Ramos (cell line): Measurements from ENCODE around the gene RAB11FIP3.
"Not testable (repeated sequence)": the region's sequence is repeated elsewhere in the genome, so short reads cannot be mapped to it uniquely, and the experiment has no call there.

Experiments
- in situ Hi-C: fragments of 300-500 bp; cut with MboI; formaldehyde crosslinking; loops from one replicate; pipeline ENCODE4 v1.14.3; 2022; ENCODE audit warnings: low sequenced_read_pairs; ENCODE audit not compliant: unreplicated experiment

RAB11FIP3 gene

GRCh38 chr16:425082-425718, at the start of gene RAB11FIP3:
Gene RAB11FIP3 (plus strand): TSS chr16:425649. CDS start chr16:426007, 358 bp downstream.
- in situ Hi-C loops: no loop called here

- in situ Hi-C loops: no loop called here
These were observed 49.3 kb upstream of the RAB11FIP3 start for GRCh38 chr16:375927-376816.

GRCh38 chr16:376817-377418, 48.5 kb upstream of the RAB11FIP3 start:
- in situ Hi-C loops: no loop called here

GRCh38 chr16:377419-377951, 48.0 kb upstream of the RAB11FIP3 start:
- in situ Hi-C loops: no loop called here

GRCh38 chr16:378113-378820, 47.2 kb upstream of the RAB11FIP3 start:
- in situ Hi-C loops: not testable (repeated sequence)

DNA sequence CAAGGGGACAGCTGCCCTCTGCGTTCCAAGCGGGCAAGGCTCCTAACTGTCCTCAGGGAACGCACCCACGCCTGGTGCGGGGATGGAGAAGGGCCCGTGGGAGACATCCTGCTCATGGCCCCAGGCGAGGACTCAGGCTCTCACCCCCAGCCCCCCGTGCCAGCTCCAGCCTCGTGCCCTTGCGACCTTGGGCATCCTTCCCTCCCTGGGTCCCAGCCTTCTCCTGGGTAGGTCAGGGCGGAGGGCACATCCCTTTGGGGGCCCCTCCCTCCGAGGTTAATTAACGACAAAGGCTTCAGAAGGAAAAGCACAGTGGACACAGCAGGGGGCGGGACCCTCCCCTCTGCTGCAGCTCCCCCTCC, 46.6 kb upstream of the RAB11FIP3 start:
- in situ Hi-C loops: no loop called here

DNA sequence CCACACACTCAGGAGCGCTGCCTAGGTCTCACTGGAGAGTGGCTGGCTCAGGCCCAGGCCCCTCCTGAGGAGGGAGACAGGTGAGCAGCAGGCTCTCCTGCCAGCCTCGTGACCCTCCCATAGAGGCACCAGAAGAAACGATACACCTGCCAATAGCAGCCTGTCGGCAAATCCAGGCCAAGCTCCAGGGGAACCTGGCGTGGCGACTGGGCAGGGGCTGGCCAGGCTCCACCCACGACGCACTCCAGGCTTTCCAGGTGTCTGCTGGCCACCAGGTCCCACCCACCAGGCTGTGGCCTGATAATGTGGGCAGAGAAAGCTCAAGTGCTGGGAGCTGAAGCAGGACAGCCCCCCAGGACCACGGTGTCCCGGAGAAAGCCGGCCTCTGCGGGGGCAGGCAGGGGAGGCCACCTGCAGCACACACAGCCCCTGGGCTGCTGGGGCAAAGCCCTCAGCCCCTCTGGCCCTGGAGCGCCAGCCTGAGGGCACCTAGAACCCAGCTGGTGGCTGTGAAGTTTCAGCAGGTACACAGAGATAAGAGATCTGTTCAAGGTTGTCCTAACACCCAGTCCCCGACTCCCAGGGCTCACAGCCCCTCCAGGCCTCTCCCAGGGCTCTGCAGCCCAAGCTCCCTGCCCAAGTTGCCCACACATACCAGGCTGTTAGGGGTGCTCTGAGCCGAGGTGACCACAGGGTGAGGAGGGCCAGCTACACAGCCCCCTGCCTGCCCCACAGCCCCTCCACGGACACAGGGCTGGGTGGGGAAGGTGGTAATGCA, 46.1 kb upstream of the RAB11FIP3 start:
- in situ Hi-C loops: no loop called here

GRCh38 chr16:379961-380761, 45.3 kb upstream of the RAB11FIP3 start:
- in situ Hi-C loops: no loop called here

DNA sequence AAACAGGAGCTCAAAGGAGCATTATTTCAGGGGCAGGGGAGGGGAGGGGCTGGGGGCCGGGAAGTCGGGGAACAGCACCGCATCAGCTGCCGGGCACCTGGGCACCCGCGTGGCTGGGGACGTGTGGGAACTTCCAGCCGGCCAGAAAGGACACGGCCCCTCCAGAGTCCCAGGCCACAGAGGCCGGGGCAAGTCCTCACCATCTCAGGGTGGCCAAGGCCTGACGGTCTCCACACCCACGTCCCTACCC, 44.8 kb upstream of the RAB11FIP3 start:
- in situ Hi-C loops: no loop called here

DNA sequence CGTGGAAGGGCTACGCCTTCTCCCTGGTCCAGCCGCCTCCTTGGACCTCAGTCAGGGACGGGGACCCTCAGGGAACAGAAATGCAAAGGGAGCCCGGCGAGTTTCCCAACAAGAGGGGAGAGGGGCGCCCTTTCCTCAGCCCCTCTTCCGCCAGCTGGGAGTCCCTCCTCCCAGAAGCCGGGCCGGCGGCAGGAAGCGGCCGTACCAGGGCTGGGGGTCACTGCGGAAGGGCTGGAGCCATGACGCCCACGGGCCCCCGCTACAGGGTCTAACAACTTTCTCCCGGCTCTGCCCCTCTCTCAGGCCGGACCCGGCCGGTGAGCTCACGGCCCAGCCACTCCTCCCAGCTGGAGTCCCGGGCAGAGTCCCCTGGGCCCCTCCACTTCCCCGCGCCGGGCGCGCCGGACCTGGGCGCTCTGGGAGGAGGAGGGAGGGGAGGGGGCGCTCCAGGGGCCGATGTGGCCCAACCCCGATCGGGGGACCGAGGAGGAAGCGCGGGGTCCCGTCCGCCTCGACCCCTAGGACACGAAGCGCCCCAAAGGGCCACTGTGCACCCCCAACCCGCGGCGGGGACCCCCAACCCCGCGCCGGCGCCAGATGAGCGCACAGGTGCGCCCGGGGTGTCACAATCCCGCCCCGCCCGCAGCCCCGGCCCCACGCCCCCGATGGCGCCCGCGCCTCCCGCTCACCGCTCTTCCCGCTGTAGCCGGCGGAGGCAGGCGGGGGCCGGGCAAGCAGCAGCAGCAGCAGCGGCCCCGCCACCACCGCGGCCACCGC, 44.2 kb upstream of the RAB11FIP3 start:
- in situ Hi-C loops: no loop called here

GRCh38 chr16:381789-382717, 43.4 kb upstream of the RAB11FIP3 start, which contains the start of gene PGAP6:
Gene PGAP6 (minus strand): TSS chr16:381978. CDS start chr16:381821, 157 bp downstream.
- in situ Hi-C loops: no loop called here

DNA sequence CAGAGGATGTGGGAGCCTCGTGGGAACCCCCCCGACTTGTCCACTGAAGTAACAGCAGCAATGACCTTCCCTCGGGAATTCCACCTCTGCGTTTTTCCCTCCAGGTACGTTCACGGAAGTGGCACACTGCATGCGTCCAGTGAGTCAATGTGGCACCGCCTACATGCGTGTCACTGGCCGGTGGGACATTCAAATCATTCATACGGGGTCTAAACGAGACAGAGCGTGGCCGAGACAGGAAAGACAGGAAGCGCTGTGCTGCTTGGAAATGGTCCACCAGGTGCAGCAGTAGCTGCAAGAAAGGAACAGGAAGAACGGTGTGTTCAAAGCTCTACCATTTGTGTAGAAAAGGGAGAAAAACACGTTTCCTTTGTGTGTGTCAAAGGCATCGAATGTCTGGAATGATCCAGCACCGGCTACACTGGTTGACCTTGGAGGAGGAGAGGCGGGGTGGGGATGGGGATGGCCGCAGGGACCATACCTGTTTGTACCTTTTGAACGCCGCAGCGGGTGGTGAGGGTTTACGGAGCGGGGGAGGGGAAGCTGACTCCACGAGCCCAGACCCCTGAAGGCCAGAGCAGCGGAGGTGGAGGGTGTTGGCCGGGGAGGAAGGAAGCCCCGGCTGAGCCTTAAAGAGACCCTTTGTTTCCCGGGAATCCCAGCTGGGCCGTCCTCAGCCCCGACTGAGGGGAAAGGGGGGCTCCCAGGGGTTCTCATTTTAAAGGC, 42.0 kb upstream of the RAB11FIP3 start:
- in situ Hi-C loops: no loop called here

- in situ Hi-C loops: no loop called here
These were observed 38.8 kb upstream of the RAB11FIP3 start for GRCh38 chr16:386641-387156.

DNA sequence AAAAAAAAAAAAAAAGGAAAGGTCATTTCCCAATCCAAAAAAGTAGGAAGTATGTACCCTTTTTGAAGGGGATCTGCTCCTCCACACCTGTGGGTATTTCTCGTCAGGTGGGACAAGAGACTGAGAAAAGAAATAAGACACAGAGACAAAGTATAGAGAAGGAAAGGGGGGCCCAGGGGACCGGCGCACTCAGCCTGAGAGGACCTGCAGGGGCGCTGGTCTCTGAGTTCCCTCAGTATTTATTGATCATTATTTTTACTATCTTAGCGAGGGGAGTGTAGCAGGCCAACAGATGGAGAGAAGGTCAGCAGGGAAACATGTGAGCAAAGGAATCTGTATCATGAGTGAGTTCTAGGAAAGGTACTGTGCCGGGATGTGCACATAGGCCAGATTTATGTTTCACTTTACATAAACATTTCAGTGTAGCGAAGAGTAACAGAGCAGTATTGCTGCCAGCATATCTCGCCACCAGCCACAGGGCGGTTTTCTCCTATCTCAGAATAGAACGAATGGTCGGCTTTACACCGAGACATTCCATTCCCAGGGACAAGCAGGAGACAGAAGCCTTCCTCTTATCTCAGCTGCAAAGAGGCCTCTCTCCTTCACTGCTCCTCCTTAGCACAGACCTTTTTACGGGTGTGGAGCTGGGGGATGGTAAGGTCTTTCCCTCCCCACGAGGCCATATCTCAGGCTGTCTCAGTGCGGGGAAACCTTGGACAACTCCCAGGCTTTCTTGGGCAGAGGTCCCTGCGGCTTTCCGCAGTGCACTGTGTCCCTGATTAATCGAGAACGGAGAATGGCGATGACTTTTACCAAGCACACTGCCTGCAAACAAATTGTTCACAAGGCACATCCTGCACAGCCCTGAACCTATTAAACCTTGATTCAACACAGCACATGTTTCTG, 37.4 kb upstream of the RAB11FIP3 start:
- in situ Hi-C loops: not testable (repeated sequence)

DNA sequence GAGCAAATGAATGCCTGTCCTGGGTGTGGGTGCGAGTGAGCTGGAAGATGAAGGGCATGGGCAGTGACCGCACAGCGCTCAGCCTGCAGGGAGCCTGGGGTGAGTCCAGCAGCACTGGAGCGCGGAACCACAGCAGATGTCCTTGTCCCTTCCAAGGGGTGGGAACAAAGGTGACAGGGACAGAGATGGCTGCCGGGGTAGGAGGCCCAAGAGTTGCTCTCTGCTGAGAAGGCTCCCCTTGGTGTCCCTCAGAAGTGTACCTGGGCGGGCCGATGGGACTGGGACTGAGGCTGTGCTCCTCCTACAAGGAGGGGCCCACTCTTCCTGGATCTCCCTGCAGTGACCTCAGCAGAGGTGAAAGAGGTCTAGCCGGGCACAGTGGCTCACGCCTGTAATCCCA, 36.1 kb upstream of the RAB11FIP3 start:
- in situ Hi-C loops: no loop called here
